ENCODE results near the gene DIAPH3. TPM values are rescaled to one million over a fixed set of nuclear protein-coding genes. Genes with fewer than 3 reads are reported as not detected.

DIAPH3 gene
- total and polyA plus RNA-seq, 2 donors (not counting 1 experiment from before 2014, with no cell fraction given): 0.03 to 0.10 TPM

DNA sequence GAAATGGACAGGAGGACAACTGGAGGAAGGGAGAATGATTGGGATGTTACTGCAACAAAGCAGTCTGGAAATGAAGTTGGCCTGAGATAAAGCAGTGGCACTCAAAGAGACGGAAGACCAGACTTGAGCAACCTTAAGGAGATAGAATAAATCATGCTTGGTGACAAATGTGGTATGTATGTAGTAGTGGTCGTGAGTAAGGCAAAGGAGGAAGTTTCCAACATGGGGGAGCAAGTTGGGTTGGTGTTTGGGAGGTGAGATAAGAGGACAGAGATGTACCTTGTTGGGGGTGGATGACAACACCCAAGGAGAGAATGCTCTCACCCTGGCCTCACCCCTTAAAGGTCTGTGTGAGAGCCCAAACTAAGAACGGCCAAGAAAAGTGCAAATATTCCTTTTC, 420.5 kb downstream of the DIAPH3 start:
- TF ChIP-seq EZH2 (IDR thresholded peaks at IDR 0.05; ENCODE audit: borderline replicate concordance, insufficient read depth, low read depth, low read length, poor library complexity, severe bottlenecking): no peak
- TF ChIP-seq, protein P1, sequence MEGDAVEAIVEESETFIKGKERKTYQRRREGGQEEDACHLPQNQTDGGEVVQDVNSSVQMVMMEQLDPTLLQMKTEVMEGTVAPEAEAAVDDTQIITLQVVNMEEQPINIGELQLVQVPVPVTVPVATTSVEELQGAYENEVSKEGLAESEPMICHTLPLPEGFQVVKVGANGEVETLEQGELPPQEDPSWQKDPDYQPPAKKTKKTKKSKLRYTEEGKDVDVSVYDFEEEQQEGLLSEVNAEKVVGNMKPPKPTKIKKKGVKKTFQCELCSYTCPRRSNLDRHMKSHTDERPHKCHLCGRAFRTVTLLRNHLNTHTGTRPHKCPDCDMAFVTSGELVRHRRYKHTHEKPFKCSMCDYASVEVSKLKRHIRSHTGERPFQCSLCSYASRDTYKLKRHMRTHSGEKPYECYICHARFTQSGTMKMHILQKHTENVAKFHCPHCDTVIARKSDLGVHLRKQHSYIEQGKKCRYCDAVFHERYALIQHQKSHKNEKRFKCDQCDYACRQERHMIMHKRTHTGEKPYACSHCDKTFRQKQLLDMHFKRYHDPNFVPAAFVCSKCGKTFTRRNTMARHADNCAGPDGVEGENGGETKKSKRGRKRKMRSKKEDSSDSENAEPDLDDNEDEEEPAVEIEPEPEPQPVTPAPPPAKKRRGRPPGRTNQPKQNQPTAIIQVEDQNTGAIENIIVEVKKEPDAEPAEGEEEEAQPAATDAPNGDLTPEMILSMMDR (IDR thresholded peaks at IDR 0.05): no peak
- DNase-seq: no peak
- Mint-ChIP-seq H3K27me3 (no peaks in the 10 kb centered on the region), H3K27ac (no peak overlapping the region), H3K4me3 (no peak overlapping the region), H3K9me3 (ENCODE audit: insufficient read depth) (no peaks in the 10 kb centered on the region), H3K4me1 (no peaks in the 10 kb centered on the region)
- H3K27me3 ChIP-seq (replicated peaks in 1 of 4; ENCODE audit: control extremely low read depth in 1 of 4, control insufficient read depth in 3 of 4, insufficient read depth in 4 of 4, low read length in 3 of 4): no peaks in the 10 kb centered on the region
- H3K4me2 ChIP-seq (replicated peaks; ENCODE audit: low read depth, low read length, poor library complexity, severe bottlenecking): no peak overlapping the region
- 82% methylated on average over 1 of the region's 3 CpGs for WGBS (ENCODE audit: insufficient coverage)
- H3K27ac ChIP-seq (ENCODE audit: low read length in 2 of 2): no peak overlapping the region
- H4K20me1 ChIP-seq (ENCODE audit: control insufficient read depth, insufficient read depth, low read length, poor library complexity, severe bottlenecking): no peaks in the 10 kb centered on the region
- no peaks in the 10 kb centered on the region for H3K9me3 ChIP-seq (ENCODE audit: control extremely low read depth in 1 of 3, control insufficient read depth in 2 of 3, insufficient read depth in 1 of 3, low read length in 2 of 3)
- ChIA-PET POLR2A (no interaction called here), CTCF (no interaction called here)
- H3K4me3 ChIP-seq (ENCODE audit: control extremely low read depth in 1 of 5, extremely low read depth in 1 of 5, insufficient read depth in 1 of 5, low read depth in 2 of 5, low read length in 4 of 5): no peak overlapping the region
- no peak overlapping the region for H2AFZ ChIP-seq (ENCODE audit: insufficient read depth, low read depth, low read length, poor library complexity, severe bottlenecking)
- H3K79me2 ChIP-seq (ENCODE audit: control insufficient read depth, insufficient read depth, low read length): no peaks in the 10 kb centered on the region
- no peaks in the 10 kb centered on the region for H3K4me1 ChIP-seq (ENCODE audit: control insufficient read depth in 2 of 2, insufficient read depth in 2 of 2, low read length in 2 of 2)
- no peaks in the 10 kb centered on the region for H3K36me3 ChIP-seq (replicated peaks in 1 of 2; ENCODE audit: control extremely low read depth in 1 of 2, control insufficient read depth in 1 of 2, extremely low read depth in 1 of 2, insufficient read depth in 2 of 2, low read length in 1 of 2)
- no peak for ATAC-seq (ENCODE audit: low read depth)
- no peak overlapping the region for H3K9ac ChIP-seq (ENCODE audit: low read length)
- intact Hi-C loops (cut with micrococcal nuclease): no loop called here

DNA sequence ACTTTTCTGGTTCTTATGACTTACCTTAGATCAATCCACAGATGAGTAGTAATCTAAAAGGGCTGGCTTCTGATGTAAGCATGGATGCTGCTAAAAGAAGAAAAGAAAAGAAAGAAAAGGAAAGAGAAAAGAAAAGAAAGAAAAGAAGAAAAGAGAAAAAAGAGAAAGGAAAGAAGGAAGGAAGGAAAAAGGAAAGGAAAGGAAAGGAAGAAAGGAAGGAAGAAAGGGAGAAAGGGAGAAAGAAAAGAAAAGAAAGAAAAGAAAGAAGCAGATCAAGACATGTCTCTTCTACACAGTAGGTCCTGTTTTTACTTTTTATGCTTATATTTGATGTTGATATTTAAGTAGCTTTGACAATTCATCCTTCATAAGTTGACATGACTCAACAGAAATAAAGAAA, 421.3 kb downstream of the DIAPH3 start:
- Histone ChIP-seq H3K9me3 (ENCODE audit: control extremely low read depth in 1 of 3, control insufficient read depth in 2 of 3, insufficient read depth in 1 of 3, low read length in 2 of 3) (no peaks in the 10 kb centered on the region), H2AFZ (ENCODE audit: insufficient read depth, low read depth, low read length, poor library complexity, severe bottlenecking) (no peak overlapping the region), H3K79me2 (ENCODE audit: control insufficient read depth, insufficient read depth, low read length) (no peaks in the 10 kb centered on the region), H3K9ac (ENCODE audit: low read length) (no peak overlapping the region), H3K4me1 (ENCODE audit: control insufficient read depth in 2 of 2, insufficient read depth in 2 of 2, low read length in 2 of 2) (no peaks in the 10 kb centered on the region), H3K4me3 (ENCODE audit: control extremely low read depth in 1 of 5, extremely low read depth in 1 of 5, insufficient read depth in 1 of 5, low read depth in 2 of 5, low read length in 4 of 5) (no peak overlapping the region), H3K4me2 (replicated peaks; ENCODE audit: low read depth, low read length, poor library complexity, severe bottlenecking) (no peak overlapping the region), H3K36me3 (replicated peaks in 1 of 2; ENCODE audit: control extremely low read depth in 1 of 2, control insufficient read depth in 1 of 2, extremely low read depth in 1 of 2, insufficient read depth in 2 of 2, low read length in 1 of 2) (no peaks in the 10 kb centered on the region), H3K27ac (ENCODE audit: low read length in 2 of 2) (no peak overlapping the region), H3K27me3 (replicated peaks in 1 of 4; ENCODE audit: control extremely low read depth in 1 of 4, control insufficient read depth in 3 of 4, insufficient read depth in 4 of 4, low read length in 3 of 4) (no peaks in the 10 kb centered on the region), H4K20me1 (ENCODE audit: control insufficient read depth, insufficient read depth, low read length, poor library complexity, severe bottlenecking) (no peaks in the 10 kb centered on the region)
- Mint-ChIP-seq H3K9me3 (ENCODE audit: insufficient read depth) (no peaks in the 10 kb centered on the region), H3K27me3 (no peaks in the 10 kb centered on the region), H3K4me3 (no peak overlapping the region), H3K27ac (no peak overlapping the region), H3K4me1 (no peaks in the 10 kb centered on the region)
- ChIA-PET POLR2A (no interaction called here), CTCF (no interaction called here)
- DNase-seq: no peak
- TF ChIP-seq, protein P1 (IDR thresholded peaks at IDR 0.05): peak; percentile 35
- TF ChIP-seq EZH2 (IDR thresholded peaks at IDR 0.05; ENCODE audit: borderline replicate concordance, insufficient read depth, low read depth, low read length, poor library complexity, severe bottlenecking): no peak
- ATAC-seq (ENCODE audit: low read depth): no peak
- intact Hi-C loops (cut with micrococcal nuclease): no loop called here
